ENCODE data around the gene TSSK6. TPM values are rescaled to one million over a fixed set of nuclear protein-coding genes. Genes with fewer than 3 reads are reported as not detected.

TSSK6 gene
- total and polyA plus RNA-seq, 8 donors, result 0.69 to 2.5 (median 1.5) TPM

DNA sequence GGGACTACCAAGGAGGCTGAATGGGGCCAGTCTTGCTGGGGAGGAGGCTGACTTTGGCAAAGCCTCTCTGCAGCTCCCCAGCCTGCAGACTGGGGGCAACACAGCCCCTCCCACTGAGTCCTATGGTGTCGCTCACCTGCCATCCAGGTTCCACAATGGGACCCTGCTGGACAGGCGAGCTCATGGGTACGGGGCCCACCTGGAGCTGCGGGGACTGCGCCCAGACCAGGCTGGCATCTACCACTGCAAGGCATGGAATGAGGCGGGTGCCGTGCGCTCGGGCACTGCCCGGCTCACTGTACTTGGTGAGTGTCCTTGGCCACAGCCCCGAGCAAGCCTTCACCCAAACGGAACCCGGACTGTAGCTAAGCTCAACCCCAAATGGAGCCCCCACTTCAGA lies 27.8 kb upstream of the TSSK6 start:
- peaks cover 0 to 14% (median 0%) of the 10 kb centered on the region in 4 donors for H3K27me3 ChIP-seq
- 77 to 81% methylated on average over 13 of the region's 13 CpGs for WGBS, 2 donors

DNA sequence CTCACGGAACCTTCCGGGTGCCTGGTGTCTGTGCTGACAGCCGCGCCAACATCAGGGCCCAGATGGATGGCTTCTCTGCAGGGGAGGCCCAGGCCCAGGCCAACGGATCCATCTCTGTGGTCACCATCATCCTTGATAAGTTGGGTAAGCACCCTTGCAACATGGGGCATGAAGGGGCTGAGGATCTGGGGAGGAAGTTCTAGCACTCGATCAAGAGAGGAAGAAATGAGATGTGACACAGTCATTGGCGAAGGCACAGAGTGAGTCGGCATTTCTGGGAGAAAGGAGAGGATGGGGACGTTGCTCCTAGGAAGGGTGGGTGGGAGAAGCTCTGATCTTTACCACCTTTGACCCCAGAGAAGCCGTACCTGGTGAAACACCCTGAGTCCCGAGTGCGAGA lies 27.2 kb upstream of the TSSK6 start:
- Histone ChIP-seq H3K27me3 (peaks cover 0 to 14% (median 0%) of the 10 kb centered on the region in 4 donors), H3K4me3 (no peak overlapping the region), H3K27ac (no peak overlapping the region), H3K4me1 (peaks cover 0 to 15% (median 0%) of the 10 kb centered on the region in 3 donors), H3K9me3 (no peaks in the 10 kb centered on the region), H3K36me3 (no peaks in the 10 kb centered on the region)
- TF ChIP-seq, protein P1, sequence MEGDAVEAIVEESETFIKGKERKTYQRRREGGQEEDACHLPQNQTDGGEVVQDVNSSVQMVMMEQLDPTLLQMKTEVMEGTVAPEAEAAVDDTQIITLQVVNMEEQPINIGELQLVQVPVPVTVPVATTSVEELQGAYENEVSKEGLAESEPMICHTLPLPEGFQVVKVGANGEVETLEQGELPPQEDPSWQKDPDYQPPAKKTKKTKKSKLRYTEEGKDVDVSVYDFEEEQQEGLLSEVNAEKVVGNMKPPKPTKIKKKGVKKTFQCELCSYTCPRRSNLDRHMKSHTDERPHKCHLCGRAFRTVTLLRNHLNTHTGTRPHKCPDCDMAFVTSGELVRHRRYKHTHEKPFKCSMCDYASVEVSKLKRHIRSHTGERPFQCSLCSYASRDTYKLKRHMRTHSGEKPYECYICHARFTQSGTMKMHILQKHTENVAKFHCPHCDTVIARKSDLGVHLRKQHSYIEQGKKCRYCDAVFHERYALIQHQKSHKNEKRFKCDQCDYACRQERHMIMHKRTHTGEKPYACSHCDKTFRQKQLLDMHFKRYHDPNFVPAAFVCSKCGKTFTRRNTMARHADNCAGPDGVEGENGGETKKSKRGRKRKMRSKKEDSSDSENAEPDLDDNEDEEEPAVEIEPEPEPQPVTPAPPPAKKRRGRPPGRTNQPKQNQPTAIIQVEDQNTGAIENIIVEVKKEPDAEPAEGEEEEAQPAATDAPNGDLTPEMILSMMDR (IDR thresholded peaks at IDR 0.05), result no peak
- no peak for ATAC-seq
- peak in 1 of 6 donors; percentile 10 for DNase-seq
- 72 to 78% methylated on average over 12 of the region's 12 CpGs for WGBS, 2 donors
- intact Hi-C loops (cut with DNase I), result loop anchor here in 2 of 3 donors (10.0 kb wide), 2 partner anchors 92 to 402 kb away; no protein-coding TSS in a partner anchor
- no peak for FAIRE-seq

More for the DNA sequence above, 27.8 kb upstream of the TSSK6 start:
- TF ChIP-seq, protein P1 (IDR thresholded peaks at IDR 0.05), result no peak
- Histone ChIP-seq H3K4me3 (no peak overlapping the region), H3K27ac (no peak overlapping the region), H3K9me3 (no peaks in the 10 kb centered on the region), H3K4me1 (peaks cover 0 to 13% (median 0%) of the 10 kb centered on the region in 3 donors), H3K36me3 (no peaks in the 10 kb centered on the region)
- intact Hi-C loops (cut with DNase I), result loop anchor here in 2 of 3 donors (10.0 kb wide), 2 partner anchors 92 to 402 kb away; no protein-coding TSS in a partner anchor
- ATAC-seq, result no peak
- no peak for FAIRE-seq
- peak in 1 of 6 donors; percentile 10 for DNase-seq

DNA sequence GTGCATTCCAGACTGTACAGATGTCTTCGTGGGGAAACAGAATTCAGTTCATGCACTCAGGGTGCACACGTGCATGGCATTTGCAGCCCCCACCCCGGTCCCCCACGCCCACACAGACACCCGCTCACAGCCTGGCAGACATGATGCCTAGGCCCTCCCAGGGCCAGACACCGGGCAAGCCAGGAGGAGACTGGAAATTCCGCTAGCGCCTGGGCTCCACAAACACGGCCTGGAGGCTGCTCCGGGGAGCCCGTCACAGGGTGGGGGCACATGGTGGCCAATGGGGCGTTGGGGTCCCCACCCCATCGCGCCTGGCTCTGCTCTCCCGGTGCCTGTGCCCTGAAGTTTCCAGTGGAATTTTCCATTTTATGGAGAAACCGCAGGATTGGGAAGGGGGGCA lies 26.3 kb upstream of the TSSK6 start:
- no peaks in the 10 kb centered on the region for H3K9me3 ChIP-seq
- TF ChIP-seq, protein P1 (IDR thresholded peaks at IDR 0.05), result no peak
- peak in 1 of 6 donors; percentile 13 for DNase-seq
- H3K4me3 ChIP-seq, result no peak overlapping the region
- intact Hi-C loops (cut with DNase I), result loop anchor here in 2 of 3 donors (10.0 kb wide), 2 partner anchors 93 to 403 kb away; no protein-coding TSS in a partner anchor
- H3K27me3 ChIP-seq, result peaks cover 0 to 14% (median 0%) of the 10 kb centered on the region in 4 donors
- no peak overlapping the region for H3K27ac ChIP-seq
- FAIRE-seq, result no peak
- 77 to 82% methylated on average over 16 of the region's 16 CpGs for WGBS, 2 donors
- no peaks in the 10 kb centered on the region for H3K36me3 ChIP-seq
- ATAC-seq, result no peak
- H3K4me1 ChIP-seq, result peaks cover 0 to 15% (median 0%) of the 10 kb centered on the region in 3 donors

DNA sequence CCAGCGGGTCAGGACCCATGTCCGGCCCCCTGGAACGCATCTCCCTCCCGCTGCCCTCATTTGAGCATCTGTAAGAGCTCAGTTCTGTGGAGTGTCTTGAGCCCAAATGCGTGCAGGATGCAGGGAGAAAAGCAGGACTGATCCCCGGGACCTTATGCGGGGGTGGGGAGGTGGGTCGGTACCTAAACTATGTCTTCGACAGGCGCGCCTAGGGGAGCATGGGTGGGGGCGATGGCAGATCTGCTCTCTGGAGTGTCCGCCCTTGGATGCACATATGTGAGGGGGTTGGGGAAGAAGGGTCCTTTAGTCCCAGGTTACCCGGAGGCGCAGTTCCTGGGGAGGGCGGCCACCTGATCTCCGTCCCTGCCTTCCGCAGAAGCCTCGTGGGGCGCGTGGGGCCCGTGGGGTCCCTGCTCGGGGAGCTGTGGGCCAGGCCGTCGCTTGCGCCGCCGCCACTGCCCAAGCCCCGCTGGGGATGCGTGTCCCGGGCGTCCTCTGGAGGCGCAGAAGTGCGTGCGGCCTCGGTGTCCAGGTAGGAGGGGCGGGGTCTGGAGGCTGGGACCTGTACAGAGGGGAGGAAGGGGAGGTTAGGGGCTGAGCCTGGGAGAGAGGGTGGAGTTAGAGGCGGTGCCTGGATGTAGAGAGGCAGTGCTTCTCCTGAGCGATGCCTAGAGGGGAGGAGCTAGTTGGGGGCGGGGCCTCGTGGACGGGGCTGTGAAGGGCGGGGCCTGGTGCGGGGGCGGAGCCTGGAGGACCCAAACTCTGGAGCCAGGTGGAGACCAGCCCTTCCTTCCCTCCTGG lies 25.6 kb upstream of the TSSK6 start:
- ATAC-seq (peak; percentile 43 to 59 (median 44)), DNase-seq (peak in 3 of 6 donors; percentile 35 to 68 (median 55)), FAIRE-seq (no peak)
- Histone ChIP-seq H3K4me1 (peaks cover 0 to 15% (median 0%) of the 10 kb centered on the region in 3 donors), H3K27me3 (peaks cover 0 to 14% (median 0%) of the 10 kb centered on the region in 4 donors), H3K4me3 (peak overlapping the region in 1 of 4 donors; percentile 32), H3K9me3 (no peaks in the 10 kb centered on the region), H3K36me3 (no peaks in the 10 kb centered on the region), H3K27ac (no peak overlapping the region)
- 5 to 6% methylated on average over 44 to 45 of the region's 45 CpGs for WGBS, 2 donors
- TF ChIP-seq, protein P1 (IDR thresholded peaks at IDR 0.05), result no peak
- intact Hi-C loops (cut with DNase I), result loop anchor here in 2 of 3 donors (10.0 kb wide), 2 partner anchors 94 to 404 kb away; no protein-coding TSS in a partner anchor

Data from pancreas (tissue), 10 donors.